22Rv1 (cell line): Measurements from ENCODE around the gene ADCY2.

Experiments
- CTCF ChIP-seq: fragments of 450-650 bp; IDR thresholded peaks from 2 replicates; pipeline ENCODE4 v1.5.1; 2017; ENCODE audit warnings: mild to moderate bottlenecking
- ZFX ChIP-seq: fragments of 450-650 bp; IDR thresholded peaks from 2 replicates; pipeline ENCODE4 v1.6.1; 2017; ENCODE audit warnings: antibody characterized with exemption, borderline replicate concordance

- TF ChIP-seq CTCF (no peak), ZFX (no peak)
These were observed 417.6 kb downstream of the ADCY2 start for GRCh38 chr5:7813576-7813975.
